ENCODE data around the gene RNF125.

The RNF125 gene

GRCh38 chr18:32114293-32114942, 95.8 kb downstream of the RNF125 start:
- no peaks in the 10 kb centered on the region for H3K27me3 ChIP-seq (replicated peaks; ENCODE audit: control insufficient read depth, insufficient read depth, low read length)
- peaks cover 27% of the 10 kb centered on the region for H3K36me3 ChIP-seq (ENCODE audit: control insufficient read depth, insufficient read depth, low read length, severe bottlenecking)
- H3K9ac ChIP-seq (ENCODE audit: low read length) = no peak overlapping the region
- no peaks in the 10 kb centered on the region for H3K4me1 ChIP-seq (ENCODE audit: control insufficient read depth, insufficient read depth, low read length)
- no peaks in the 10 kb centered on the region for H3K9me3 ChIP-seq (ENCODE audit: control insufficient read depth, low read length)
- DNase-seq (ENCODE audit: low read depth) = no peak
- H3K4me3 ChIP-seq (ENCODE audit: low read length) = no peak overlapping the region

- Histone ChIP-seq H3K4me3 (ENCODE audit: low read length) (no peak overlapping the region), H3K9me3 (ENCODE audit: control insufficient read depth, low read length) (no peaks in the 10 kb centered on the region), H3K27me3 (replicated peaks; ENCODE audit: control insufficient read depth, insufficient read depth, low read length) (no peaks in the 10 kb centered on the region), H3K4me1 (ENCODE audit: control insufficient read depth, insufficient read depth, low read length) (no peaks in the 10 kb centered on the region), H3K36me3 (ENCODE audit: control insufficient read depth, insufficient read depth, low read length, severe bottlenecking) (peaks cover 38% of the 10 kb centered on the region), H3K9ac (ENCODE audit: low read length) (no peak overlapping the region)
- DNase-seq (ENCODE audit: low read depth) = no peak
Measured at GRCh38 chr18:32122039-32122438, 103.4 kb downstream of the RNF125 start.
